ENCODE data around the gene TPRG1L. TPM values are rescaled to one million over a fixed set of nuclear protein-coding genes. Genes with fewer than 3 reads are reported as not detected.

The TPRG1L gene
- total and polyA plus RNA-seq, 2 of the 4 experiments (the other 2 are of a cell fraction): 25.3 to 39.5 TPM

- H3K4me1 ChIP-seq (ENCODE audit: control insufficient read depth, insufficient read depth, low read length): peaks cover 9% of the 10 kb centered on the region
- no peak overlapping the region for H2BK20ac ChIP-seq (ENCODE audit: low read depth, low read length)
- no peaks in the 10 kb centered on the region for H3K36me3 ChIP-seq (ENCODE audit: control insufficient read depth, insufficient read depth, low read length)
- 81% methylated on average over 3 of the region's 7 CpGs; no CpG with 5 or more reads in 1 of the 2 experiments for WGBS, 2 experiments (ENCODE audit: extremely low coverage in 2 of 2, insufficient read length in 1 of 2)
- no peak overlapping the region for H4K8ac ChIP-seq (ENCODE audit: low read depth in 2 of 2, low read length in 2 of 2)
- no peak overlapping the region for H2BK15ac ChIP-seq (ENCODE audit: low read depth, low read length)
- no peak overlapping the region for H3K4me3 ChIP-seq (ENCODE audit: insufficient read depth, low read depth, low read length)
- H3K9me1 ChIP-seq (ENCODE audit: insufficient read depth, low read length): no peaks in the 10 kb centered on the region; the same call in 1 of the 2 replicates
- H3K4ac ChIP-seq (ENCODE audit: low read depth, low read length): no peak overlapping the region
- H3K56ac ChIP-seq (ENCODE audit: extremely low read depth, insufficient read depth, low read length): no peak overlapping the region
- H3K9ac ChIP-seq (ENCODE audit: low read depth, low read length): no peak overlapping the region
- peaks cover 31% of the 10 kb centered on the region; the same call in 1 of the 2 replicates for H3K27me3 ChIP-seq (ENCODE audit: control insufficient read depth, insufficient read depth, low read length)
- ChIA-PET CTCF (interaction anchor here (1.3 kb wide), 1 partner anchor 11 kb away, joined by 4 read pairs; no protein-coding TSS in a partner anchor), POLR2A (ENCODE audit: unreplicated experiment) (no interaction called here)
- BruUV-seq (replicated peaks): no TSS peak
- H3K27ac ChIP-seq (ENCODE audit: insufficient read depth, low read length): no peak overlapping the region
- no peak overlapping the region for H2BK5ac ChIP-seq (ENCODE audit: low read depth, low read length, poor library complexity, severe bottlenecking)
- H3K23ac ChIP-seq (ENCODE audit: low read depth, low read length): no peak overlapping the region
- no peak overlapping the region for H3K18ac ChIP-seq (ENCODE audit: low read depth, low read length)
- TF ChIP-seq BHLHE40 (IDR thresholded peaks at IDR 0.05; ENCODE audit: low read depth, low read length) (no peak), RCOR1 (IDR thresholded peaks at IDR 0.05; ENCODE audit: insufficient replicate concordance, low read length) (no peak), CEBPB (IDR thresholded peaks at IDR 0.05; ENCODE audit: low read depth, low read length) (no peak), SMC3 (IDR thresholded peaks at IDR 0.05; ENCODE audit: low read depth, low read length) (no peak), MAZ (IDR thresholded peaks at IDR 0.05; ENCODE audit: borderline replicate concordance, low read depth, low read length) (no peak), MXI1 (IDR thresholded peaks at IDR 0.05; ENCODE audit: borderline replicate concordance, low read depth, low read length) (no peak), ELK1 (IDR thresholded peaks at IDR 0.05; ENCODE audit: borderline replicate concordance, low read depth, low read length) (no peak), RFX5 (IDR thresholded peaks at IDR 0.05; ENCODE audit: low read depth, low read length) (no peak), RAD21 (IDR thresholded peaks at IDR 0.05; ENCODE audit: low read length) (no peak), NFE2L2 (IDR thresholded peaks at IDR 0.05; ENCODE audit: low read depth, low read length) (no peak), POLR2A (IDR thresholded peaks at IDR 0.05; ENCODE audit: low read depth, low read length) (no peak)
- TF ChIP-seq, protein P1, sequence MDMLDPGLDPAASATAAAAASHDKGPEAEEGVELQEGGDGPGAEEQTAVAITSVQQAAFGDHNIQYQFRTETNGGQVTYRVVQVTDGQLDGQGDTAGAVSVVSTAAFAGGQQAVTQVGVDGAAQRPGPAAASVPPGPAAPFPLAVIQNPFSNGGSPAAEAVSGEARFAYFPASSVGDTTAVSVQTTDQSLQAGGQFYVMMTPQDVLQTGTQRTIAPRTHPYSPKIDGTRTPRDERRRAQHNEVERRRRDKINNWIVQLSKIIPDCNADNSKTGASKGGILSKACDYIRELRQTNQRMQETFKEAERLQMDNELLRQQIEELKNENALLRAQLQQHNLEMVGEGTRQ (IDR thresholded peaks at IDR 0.05; ENCODE audit: low read depth, low read length): no peak
- TF ChIP-seq, protein P2, sequence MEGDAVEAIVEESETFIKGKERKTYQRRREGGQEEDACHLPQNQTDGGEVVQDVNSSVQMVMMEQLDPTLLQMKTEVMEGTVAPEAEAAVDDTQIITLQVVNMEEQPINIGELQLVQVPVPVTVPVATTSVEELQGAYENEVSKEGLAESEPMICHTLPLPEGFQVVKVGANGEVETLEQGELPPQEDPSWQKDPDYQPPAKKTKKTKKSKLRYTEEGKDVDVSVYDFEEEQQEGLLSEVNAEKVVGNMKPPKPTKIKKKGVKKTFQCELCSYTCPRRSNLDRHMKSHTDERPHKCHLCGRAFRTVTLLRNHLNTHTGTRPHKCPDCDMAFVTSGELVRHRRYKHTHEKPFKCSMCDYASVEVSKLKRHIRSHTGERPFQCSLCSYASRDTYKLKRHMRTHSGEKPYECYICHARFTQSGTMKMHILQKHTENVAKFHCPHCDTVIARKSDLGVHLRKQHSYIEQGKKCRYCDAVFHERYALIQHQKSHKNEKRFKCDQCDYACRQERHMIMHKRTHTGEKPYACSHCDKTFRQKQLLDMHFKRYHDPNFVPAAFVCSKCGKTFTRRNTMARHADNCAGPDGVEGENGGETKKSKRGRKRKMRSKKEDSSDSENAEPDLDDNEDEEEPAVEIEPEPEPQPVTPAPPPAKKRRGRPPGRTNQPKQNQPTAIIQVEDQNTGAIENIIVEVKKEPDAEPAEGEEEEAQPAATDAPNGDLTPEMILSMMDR (conservative IDR thresholded peaks at IDR 0.05; ENCODE audit: low read depth, low read length): no peak
- intact Hi-C loops (cut with micrococcal nuclease) (no loop called here), in situ Hi-C loops (cut with MboI; ENCODE audit: low sequenced_read_pairs) (no loop called here), dilution Hi-C loops (cut with HindIII; ENCODE audit: low sequenced_read_pairs, unreplicated experiment) (no loop called here)
- no peak overlapping the region for H3K14ac ChIP-seq (replicated peaks; ENCODE audit: low read depth, low read length)
- ATAC-seq (ENCODE audit: low read depth): no peak
- no peaks in the 10 kb centered on the region for H3K9me3 ChIP-seq (ENCODE audit: control insufficient read depth, insufficient read depth, low read length)
- H4K20me1 ChIP-seq (ENCODE audit: insufficient read depth, low read length): no peaks in the 10 kb centered on the region
- no peak overlapping the region for H2AK5ac ChIP-seq (ENCODE audit: low read depth, low read length)
- no peaks in the 10 kb centered on the region for H3K79me1 ChIP-seq (ENCODE audit: low read depth in 1 of 2, low read length in 2 of 2)
- H2AK9ac ChIP-seq (replicated peaks; ENCODE audit: low read depth, low read length, poor library complexity): no peak overlapping the region
- H2AFZ ChIP-seq (replicated peaks; ENCODE audit: low read length, poor library complexity): no peak overlapping the region
- H4K5ac ChIP-seq (ENCODE audit: low read depth, low read length): no peak overlapping the region
- no peak for DNase-seq
- H3K4me2 ChIP-seq (ENCODE audit: low read depth, low read length): no peak overlapping the region
- no peak overlapping the region for H2BK120ac ChIP-seq (ENCODE audit: low read depth, low read length)
- no peak overlapping the region for H4K91ac ChIP-seq (ENCODE audit: insufficient read depth, low read depth, low read length)
These were observed 16.7 kb upstream of the TPRG1L start for GRCh38 chr1:3608154-3608553.

Data from IMR-90 (cell line).